Naive thymus-derived CD8-positive, alpha-beta T cell (primary cell): Measurements from ENCODE around the gene CYP1A2. TPM values are rescaled to one million over a fixed set of nuclear protein-coding genes. Genes with fewer than 3 reads are reported as not detected.

Experiments used
- ATAC-seq, 2 donors: fragments of 150-1000 bp; cut with Tn5 transposase in 1 of 2; sonication (Bioruptor Pico), chemical (Tn5 transposase) in 1 of 2; 1 replicate in 1 of 2; 2 replicates in 1 of 2; pipeline ENCODE4 v1.10.0; 2021; ENCODE audit warnings: mild to moderate bottlenecking in 2 of 2, moderate library complexity in 2 of 2
- POLR2A ChIA-PET: fragments of 350-600 bp; sonication (Branson Sonifier 250); formaldehyde crosslinking; loops from one replicate; lab custom pipeline; 2021; ENCODE audit warnings: antibody characterized with exemption; lab: Charles Lee
- DNase-seq, 10 donors: peaks; one replicate each; pipeline versions ENCODE4 v3.0.0 to v3.0.0-alpha.2; 2020 to 2022
- H3K27ac Mint-ChIP-seq, 10 donors: one replicate each; pipeline ENCODE4 v1.8.0; 2020 to 2022; ENCODE audit warnings: mild to moderate bottlenecking in 10 of 10, mixed read lengths in 10 of 10, moderate library complexity in 4 of 10, inconsistent platforms in 1 of 10
- H3K27me3 Mint-ChIP-seq, 5 donors: one replicate each; pipeline ENCODE4 v1.8.0; 2021 to 2022; ENCODE audit warnings: mixed read lengths in 5 of 5
- H3K36me3 Mint-ChIP-seq, 3 donors: one replicate each; pipeline ENCODE4 v1.8.0; 2020 to 2022; ENCODE audit warnings: mixed read lengths in 3 of 3, mild to moderate bottlenecking in 2 of 3, inconsistent platforms in 1 of 3
- H3K4me1 Mint-ChIP-seq, 4 donors: one replicate each; pipeline ENCODE4 v1.8.0; 2021 to 2022; ENCODE audit warnings: mixed read lengths in 4 of 4
- H3K4me3 Mint-ChIP-seq, 10 donors: one replicate each; pipeline ENCODE4 v1.8.0; 2020 to 2022; ENCODE audit warnings: mild to moderate bottlenecking in 10 of 10, mixed read lengths in 10 of 10, moderate library complexity in 6 of 10, inconsistent platforms in 1 of 10
- H3K9me3 Mint-ChIP-seq, 9 donors: one replicate each; pipeline ENCODE4 v1.8.0; 2020 to 2022; ENCODE audit warnings: mixed read lengths in 9 of 9, mild to moderate bottlenecking in 3 of 9, inconsistent platforms in 1 of 9, moderate library complexity in 1 of 9
- polyA plus RNA-seq, 3 donors: library from polyadenylated mRNA; unstranded; fragments of 300-500 nt; fragmentation: Illumina TruSeq; gene quantifications; one replicate each; pipeline ENCODE4 v1.2.3, GENCODE V29; 2021
- total RNA-seq, 8 experiments: library from RNA in 2 of 8; stranded (reverse) in 2 of 8; gene quantifications; one replicate each; pipeline ENCODE4 v1.2.3 and lab custom pipeline; 2021 to 2026

The CYP1A2 gene, protein sequence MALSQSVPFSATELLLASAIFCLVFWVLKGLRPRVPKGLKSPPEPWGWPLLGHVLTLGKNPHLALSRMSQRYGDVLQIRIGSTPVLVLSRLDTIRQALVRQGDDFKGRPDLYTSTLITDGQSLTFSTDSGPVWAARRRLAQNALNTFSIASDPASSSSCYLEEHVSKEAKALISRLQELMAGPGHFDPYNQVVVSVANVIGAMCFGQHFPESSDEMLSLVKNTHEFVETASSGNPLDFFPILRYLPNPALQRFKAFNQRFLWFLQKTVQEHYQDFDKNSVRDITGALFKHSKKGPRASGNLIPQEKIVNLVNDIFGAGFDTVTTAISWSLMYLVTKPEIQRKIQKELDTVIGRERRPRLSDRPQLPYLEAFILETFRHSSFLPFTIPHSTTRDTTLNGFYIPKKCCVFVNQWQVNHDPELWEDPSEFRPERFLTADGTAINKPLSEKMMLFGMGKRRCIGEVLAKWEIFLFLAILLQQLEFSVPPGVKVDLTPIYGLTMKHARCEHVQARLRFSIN
- total RNA-seq (not detected), polyA plus RNA-seq (not detected), total RNA-seq (lab: John Stamatoyannopoulos, UW) (0 to 0.09 (median 0) reads per million in 6 experiments)

DNA sequence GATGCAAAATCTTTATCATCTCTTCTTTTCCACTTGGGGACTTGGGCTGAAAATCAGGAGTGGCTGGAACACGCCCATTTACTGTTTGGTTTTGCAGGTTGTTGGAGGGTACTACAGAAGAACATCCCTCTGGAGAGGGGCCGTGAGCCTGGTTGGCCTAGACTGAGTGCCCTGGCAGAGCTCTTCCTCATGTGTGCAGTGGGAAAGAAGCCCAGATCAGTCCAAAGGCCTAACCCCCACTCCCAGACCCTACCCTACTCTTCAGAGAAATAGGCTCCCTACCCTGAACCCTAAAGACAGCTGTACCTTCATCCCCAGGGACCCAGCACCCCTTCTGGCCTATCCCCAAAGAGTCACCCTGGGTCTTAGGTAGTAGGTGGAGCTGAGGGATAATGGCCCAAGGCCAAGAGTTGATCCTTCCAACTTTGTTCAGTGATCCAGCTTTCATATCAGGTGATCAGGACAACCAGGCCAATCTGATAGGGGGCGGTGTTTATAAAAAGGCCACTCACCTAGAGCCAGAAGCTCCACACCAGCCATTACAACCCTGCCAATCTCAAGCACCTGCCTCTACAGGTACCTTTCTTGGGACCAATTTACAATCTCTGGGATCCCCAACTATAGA is at the start of gene CYP1A2:
CYP1A2 (plus strand) TSS at position 524 of the 625 bp plus-strand sequence. CDS start 894 bp downstream, outside the sequence.
- no peak for DNase-seq
- H3K9me3 Mint-ChIP-seq: no peaks in the 10 kb centered on the region
- no peak within 1 kb of the TSS for H3K27ac Mint-ChIP-seq
- no peaks in the 10 kb centered on the region for H3K36me3 Mint-ChIP-seq
- ATAC-seq: no peak
- no peaks in the 10 kb centered on the region for H3K4me1 Mint-ChIP-seq
- POLR2A ChIA-PET: no interaction called here
- H3K4me3 Mint-ChIP-seq: no peak within 1 kb of the TSS
- H3K27me3 Mint-ChIP-seq: peaks cover 0 to 2% (median 0%) of the 10 kb centered on the region in 5 donors

GRCh38 chr15:74709011-74709410 is 39.6 kb upstream of the CYP1A2 start:
- DNase-seq (no peak), ATAC-seq (no peak)
- no peak overlapping the region for H3K4me3 Mint-ChIP-seq
- peaks cover 0 to 14% (median 5%) of the 10 kb centered on the region in 5 donors for H3K27me3 Mint-ChIP-seq
- no peak overlapping the region for H3K27ac Mint-ChIP-seq
- no peaks in the 10 kb centered on the region for H3K9me3 Mint-ChIP-seq
- H3K36me3 Mint-ChIP-seq: no peaks in the 10 kb centered on the region
- POLR2A ChIA-PET: interaction anchor here (0.6 kb wide), 1 partner anchor 820 kb away, joined by 7 read pairs; no protein-coding TSS in a partner anchor
- H3K4me1 Mint-ChIP-seq: peaks cover 4 to 12% (median 5%) of the 10 kb centered on the region in 4 donors

- peaks cover 0 to 10% (median 5%) of the 10 kb centered on the region in 5 donors for H3K27me3 Mint-ChIP-seq
- no peaks in the 10 kb centered on the region for H3K9me3 Mint-ChIP-seq
- no peaks in the 10 kb centered on the region for H3K36me3 Mint-ChIP-seq
- H3K4me1 Mint-ChIP-seq: peaks cover 4 to 12% (median 5%) of the 10 kb centered on the region in 4 donors
- DNase-seq: no peak
- POLR2A ChIA-PET: interaction anchor here (0.6 kb wide), 1 partner anchor 479 kb away, joined by 3 read pairs; no protein-coding TSS in a partner anchor
- no peak for ATAC-seq
- peak overlapping the region in 2 of 10 donors; percentile 8 to 51 for H3K27ac Mint-ChIP-seq
- H3K4me3 Mint-ChIP-seq: no peak overlapping the region
Measured at GRCh38 chr15:74709892-74710291, 38.8 kb upstream of the CYP1A2 start.

DNA sequence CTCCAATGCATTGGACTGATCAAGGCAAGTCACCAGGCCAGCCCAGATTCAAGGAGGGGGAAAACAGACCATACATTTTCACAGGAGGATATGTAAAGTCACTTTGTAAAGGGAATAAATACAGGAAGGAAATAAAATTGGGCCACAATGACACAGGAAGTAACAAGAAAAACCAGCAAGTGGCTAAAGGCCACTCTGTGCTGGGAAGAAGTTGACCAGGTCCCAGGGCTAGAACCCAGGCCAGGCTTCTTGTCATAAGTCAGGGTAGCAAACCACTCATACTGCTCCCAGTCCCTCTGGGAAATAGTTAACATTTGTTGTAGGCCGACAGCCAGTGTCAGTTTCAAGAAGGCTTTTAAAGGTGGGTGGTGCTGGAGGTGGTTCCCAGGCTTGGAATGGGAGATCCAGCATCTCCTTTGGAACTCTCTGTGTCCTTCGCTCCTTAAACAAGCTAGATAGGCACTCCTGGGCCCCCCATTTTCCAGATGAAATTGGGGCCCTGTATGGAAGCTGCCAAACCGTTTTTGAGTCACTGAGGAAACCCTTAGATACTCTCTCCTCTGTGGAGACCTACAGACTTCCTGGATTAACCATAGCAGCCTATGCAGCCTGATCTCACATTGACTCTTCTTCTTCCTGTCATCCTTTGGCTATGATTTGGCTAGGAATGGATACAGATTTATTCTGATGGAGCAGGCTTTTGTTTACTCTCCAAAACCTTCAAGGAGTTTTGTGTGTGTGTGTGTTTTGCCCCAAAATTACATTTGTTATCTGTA is 38.1 kb upstream of the CYP1A2 start:
- ATAC-seq: no peak
- no peak for DNase-seq
- POLR2A ChIA-PET: interaction anchor here (0.6 kb wide), 1 partner anchor 479 kb away, joined by 3 read pairs; no protein-coding TSS in a partner anchor

GRCh38 chr15:74712311-74712710 is 36.3 kb upstream of the CYP1A2 start:
- no peaks in the 10 kb centered on the region for H3K9me3 Mint-ChIP-seq
- H3K27ac Mint-ChIP-seq: no peak overlapping the region
- DNase-seq (no peak), ATAC-seq (no peak)
- peaks cover 3 to 12% (median 5%) of the 10 kb centered on the region in 4 donors for H3K4me1 Mint-ChIP-seq
- H3K27me3 Mint-ChIP-seq: peaks cover 0 to 5% (median 2%) of the 10 kb centered on the region in 5 donors
- no peak overlapping the region for H3K4me3 Mint-ChIP-seq
- POLR2A ChIA-PET: no interaction called here
- H3K36me3 Mint-ChIP-seq: no peaks in the 10 kb centered on the region

More for the DNA sequence above, 38.1 kb upstream of the CYP1A2 start:
- no peak overlapping the region for H3K4me3 Mint-ChIP-seq
- H3K36me3 Mint-ChIP-seq: no peaks in the 10 kb centered on the region
- peaks cover 0 to 10% (median 5%) of the 10 kb centered on the region in 5 donors for H3K27me3 Mint-ChIP-seq
- no peaks in the 10 kb centered on the region for H3K9me3 Mint-ChIP-seq
- peak overlapping the region in 2 of 10 donors; percentile 8 to 51 for H3K27ac Mint-ChIP-seq
- H3K4me1 Mint-ChIP-seq: peaks cover 4 to 12% (median 5%) of the 10 kb centered on the region in 4 donors

GRCh38 chr15:74716651-74717050 is 32.0 kb upstream of the CYP1A2 start:
- no peak for DNase-seq
- POLR2A ChIA-PET: no interaction called here
- Mint-ChIP-seq H3K36me3 (no peaks in the 10 kb centered on the region), H3K27ac (peak overlapping the region in 1 of 10 donors; percentile 3), H3K9me3 (no peaks in the 10 kb centered on the region), H3K4me3 (no peak overlapping the region), H3K27me3 (no peaks in the 10 kb centered on the region), H3K4me1 (no peaks in the 10 kb centered on the region)
- no peak for ATAC-seq

- H3K9me3 Mint-ChIP-seq: no peaks in the 10 kb centered on the region
- no peaks in the 10 kb centered on the region for H3K36me3 Mint-ChIP-seq
- POLR2A ChIA-PET: no interaction called here
- DNase-seq (no peak), ATAC-seq (no peak)
- no peak overlapping the region for H3K4me3 Mint-ChIP-seq
- H3K27ac Mint-ChIP-seq: no peak overlapping the region
- peaks cover 0 to 9% (median 7%) of the 10 kb centered on the region in 5 donors for H3K27me3 Mint-ChIP-seq
- peaks cover 4 to 13% (median 10%) of the 10 kb centered on the region in 4 donors for H3K4me1 Mint-ChIP-seq
Measured at GRCh38 chr15:74722591-74722990, 26.1 kb upstream of the CYP1A2 start.

DNA sequence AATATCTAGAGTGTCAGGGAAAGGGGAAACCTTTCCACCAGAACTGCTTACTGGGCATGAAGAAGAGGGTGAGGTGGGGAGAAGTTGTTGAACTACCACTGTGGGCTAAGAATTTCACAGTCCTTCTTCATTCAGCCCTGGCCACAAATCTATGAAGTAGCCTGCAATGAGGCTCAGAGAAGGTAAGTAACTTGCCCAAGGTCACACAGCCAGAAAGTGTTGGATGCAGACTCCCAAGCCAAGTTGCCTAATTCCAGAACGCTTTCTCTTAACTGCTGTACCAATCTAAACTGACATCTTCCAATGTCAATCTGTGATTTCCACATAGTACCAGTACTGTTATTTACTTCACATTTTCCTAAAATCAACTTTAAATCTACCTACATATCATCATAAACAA is 25.5 kb upstream of the CYP1A2 start:
- H3K9me3 Mint-ChIP-seq: no peaks in the 10 kb centered on the region
- POLR2A ChIA-PET: no interaction called here

GRCh38 chr15:74723754-74724334 is 24.8 kb upstream of the CYP1A2 start:
- ATAC-seq: peak; percentile 27 to 47
- Mint-ChIP-seq H3K27me3 (peaks cover 0 to 12% (median 7%) of the 10 kb centered on the region in 5 donors), H3K4me3 (no peak overlapping the region), H3K4me1 (peaks cover 4 to 13% (median 10%) of the 10 kb centered on the region in 4 donors), H3K9me3 (no peaks in the 10 kb centered on the region), H3K36me3 (no peaks in the 10 kb centered on the region), H3K27ac (no peak overlapping the region)
- DNase-seq: peak in 1 of 10 donors; percentile 30
- POLR2A ChIA-PET: no interaction called here

More for the DNA sequence above, 25.5 kb upstream of the CYP1A2 start:
- peaks cover 4 to 13% (median 10%) of the 10 kb centered on the region in 4 donors for H3K4me1 Mint-ChIP-seq
- no peak overlapping the region for H3K4me3 Mint-ChIP-seq
- H3K36me3 Mint-ChIP-seq: no peaks in the 10 kb centered on the region
- no peak for DNase-seq
- ATAC-seq: no peak
- peaks cover 0 to 12% (median 7%) of the 10 kb centered on the region in 5 donors for H3K27me3 Mint-ChIP-seq
- H3K27ac Mint-ChIP-seq: no peak overlapping the region

DNA sequence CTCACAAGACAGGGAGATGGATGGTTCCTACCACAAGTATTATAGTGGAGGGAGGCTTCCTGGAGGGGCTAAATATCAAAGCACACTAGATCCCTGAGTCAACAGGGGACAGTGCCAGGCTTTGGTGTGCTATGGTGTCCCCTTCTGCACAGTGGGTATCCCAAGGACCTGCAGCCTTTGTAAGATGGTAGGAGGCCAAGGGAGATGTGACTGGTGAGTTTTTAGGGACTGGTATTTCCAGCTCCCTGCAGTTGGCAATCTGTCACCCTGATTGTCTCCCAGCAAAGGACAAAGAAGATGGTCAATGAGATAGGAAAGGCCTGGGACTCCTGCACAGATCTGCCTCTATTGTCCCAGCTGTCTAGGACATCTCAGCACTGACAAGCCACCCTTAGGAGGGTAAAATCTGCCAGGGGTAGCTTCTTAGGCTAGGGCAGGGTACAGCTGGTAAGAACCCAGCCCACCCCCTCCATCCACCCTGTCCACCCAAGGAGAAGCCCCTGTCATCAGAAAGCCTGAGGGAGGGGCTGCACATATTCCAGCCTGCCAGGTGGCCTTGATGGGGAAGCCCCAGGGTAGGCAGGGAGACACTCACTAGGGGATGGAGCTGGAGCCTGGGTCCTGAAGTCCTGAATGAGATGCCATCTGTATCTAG is 23.9 kb upstream of the CYP1A2 start:
- Mint-ChIP-seq H3K4me3 (peak overlapping the region; percentile 69 to 85 (median 82)), H3K27me3 (peaks cover under 1 to 15% (median 7%) of the 10 kb centered on the region in 5 donors), H3K9me3 (no peaks in the 10 kb centered on the region), H3K36me3 (no peaks in the 10 kb centered on the region), H3K4me1 (peaks cover 4 to 13% (median 10%) of the 10 kb centered on the region in 4 donors), H3K27ac (no peak overlapping the region)
- ATAC-seq (no peak), DNase-seq (no peak)
- POLR2A ChIA-PET: interaction anchor here (2.1 kb wide), 1 partner anchor 29 kb away, joined by 4 read pairs; the partner anchor contains the start of gene EDC3

GRCh38 chr15:74725225-74725774 is 23.3 kb upstream of the CYP1A2 start, which contains the start of gene CYP1A1:
Gene CYP1A1 (minus strand): TSS chr15:74725528. CDS start chr15:74723097, 2,431 bp downstream.
- peak within 1 kb of the TSS in 1 of 10 donors; percentile 0 for H3K27ac Mint-ChIP-seq
- POLR2A ChIA-PET: interaction anchor here (0.6 to 2.1 kb wide), 2 partner anchors 30 to 179 kb away, joined by 3 to 4 read pairs; partner anchors contain the start of gene EDC3
- peaks cover 6 to 16% (median 13%) of the 10 kb centered on the region in 5 donors for H3K27me3 Mint-ChIP-seq
- H3K4me3 Mint-ChIP-seq: peak within 1 kb of the TSS; percentile 70 to 85 (median 82)
- peaks cover 4 to 13% (median 10%) of the 10 kb centered on the region in 4 donors for H3K4me1 Mint-ChIP-seq
- ATAC-seq (peak; percentile 48), DNase-seq (peak in 4 of 10 donors; percentile 4 to 23 (median 9))
- no peaks in the 10 kb centered on the region for H3K9me3 Mint-ChIP-seq
- H3K36me3 Mint-ChIP-seq: no peaks in the 10 kb centered on the region
